IPS-15b (cell line): ENCODE measurements around the gene MYLK3.

Experiments used
- H3K27me3 ChIP-seq: one replicate; pipeline ENCODE4 v1.6.1; 2013; ENCODE audit warnings: low read length; ENCODE audit not compliant: control insufficient read depth, insufficient read depth
- H3K36me3 ChIP-seq: one replicate; pipeline ENCODE4 v1.6.1; 2013; ENCODE audit warnings: low read length; ENCODE audit not compliant: control insufficient read depth, insufficient read depth
- H3K4me1 ChIP-seq: one replicate; pipeline ENCODE4 v1.6.1; 2013; ENCODE audit warnings: mild to moderate bottlenecking, low read length; ENCODE audit not compliant: control insufficient read depth, insufficient read depth
- H3K4me3 ChIP-seq: one replicate; pipeline ENCODE4 v1.5.1; 2013; ENCODE audit warnings: low read depth, low read length
- H3K9ac ChIP-seq: one replicate; pipeline ENCODE4 v1.6.1; 2013; ENCODE audit warnings: low read depth, mild to moderate bottlenecking, low read length
- H3K9me3 ChIP-seq: one replicate; pipeline ENCODE4 v1.6.1; 2013; ENCODE audit warnings: mild to moderate bottlenecking, low read length; ENCODE audit not compliant: control insufficient read depth, insufficient read depth

MYLK3 gene

DNA sequence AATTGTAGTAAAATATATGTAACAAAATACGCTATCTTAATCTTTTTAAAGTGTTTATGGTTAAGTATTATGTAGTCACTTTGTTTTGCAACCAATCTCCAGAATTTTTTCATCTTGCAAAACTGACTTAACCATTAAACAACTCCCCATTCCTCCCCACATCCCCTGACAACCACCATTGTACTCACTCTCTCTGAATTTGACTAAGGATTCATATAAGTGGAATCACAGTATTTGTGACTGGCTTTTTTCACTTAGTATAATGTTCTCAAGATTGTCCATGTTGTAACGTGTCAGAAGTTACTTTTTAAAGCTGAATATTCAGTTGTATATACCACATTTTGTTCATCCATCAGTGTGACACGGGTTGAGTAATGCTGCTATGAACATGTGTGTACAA lies 48.1 kb downstream of the MYLK3 start:
- Histone ChIP-seq H3K4me3 (no peak overlapping the region), H3K4me1 (no peaks in the 10 kb centered on the region), H3K9me3 (no peaks in the 10 kb centered on the region), H3K27me3 (no peaks in the 10 kb centered on the region), H3K9ac (no peak overlapping the region), H3K36me3 (peaks cover 11% of the 10 kb centered on the region)

- Histone ChIP-seq H3K36me3 (peaks cover 18% of the 10 kb centered on the region), H3K4me1 (no peaks in the 10 kb centered on the region), H3K4me3 (no peak overlapping the region), H3K27me3 (no peaks in the 10 kb centered on the region), H3K9me3 (no peaks in the 10 kb centered on the region), H3K9ac (no peak overlapping the region)
These were observed 51.2 kb downstream of the MYLK3 start for GRCh38 chr16:46696957-46697356.

DNA sequence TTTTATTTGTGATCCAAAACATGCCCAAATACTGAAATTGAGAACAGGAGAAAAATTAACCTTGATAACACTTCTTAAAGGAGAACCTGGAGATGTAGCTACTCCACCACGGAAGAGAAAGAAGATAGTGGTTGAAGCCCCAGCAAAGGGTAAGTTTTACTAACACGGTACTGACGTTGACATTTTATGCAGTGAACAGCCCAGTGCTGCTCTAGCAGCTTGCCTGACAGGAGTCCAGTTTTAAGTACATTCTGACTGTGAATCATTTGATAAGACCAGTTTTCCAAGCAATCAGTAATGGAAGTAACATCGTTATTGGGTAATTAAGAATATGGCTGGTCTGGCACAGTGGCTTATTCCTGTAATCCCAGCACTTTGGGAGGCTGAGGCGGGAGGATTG lies 52.2 kb downstream of the MYLK3 start:
- no peaks in the 10 kb centered on the region for H3K9me3 ChIP-seq
- H3K36me3 ChIP-seq = peaks cover 26% of the 10 kb centered on the region
- no peak overlapping the region for H3K9ac ChIP-seq

GRCh38 chr16:46693598-46693997 lies 54.5 kb downstream of the MYLK3 start:
- peaks cover 8% of the 10 kb centered on the region for H3K4me1 ChIP-seq
- no peaks in the 10 kb centered on the region for H3K27me3 ChIP-seq
- no peak overlapping the region for H3K4me3 ChIP-seq
- no peaks in the 10 kb centered on the region for H3K9me3 ChIP-seq
- no peak overlapping the region for H3K9ac ChIP-seq
- H3K36me3 ChIP-seq = peaks cover 27% of the 10 kb centered on the region

More for the DNA sequence above, 52.2 kb downstream of the MYLK3 start:
- peaks cover 5% of the 10 kb centered on the region for H3K4me1 ChIP-seq
- no peak overlapping the region for H3K4me3 ChIP-seq
- no peaks in the 10 kb centered on the region for H3K27me3 ChIP-seq

DNA sequence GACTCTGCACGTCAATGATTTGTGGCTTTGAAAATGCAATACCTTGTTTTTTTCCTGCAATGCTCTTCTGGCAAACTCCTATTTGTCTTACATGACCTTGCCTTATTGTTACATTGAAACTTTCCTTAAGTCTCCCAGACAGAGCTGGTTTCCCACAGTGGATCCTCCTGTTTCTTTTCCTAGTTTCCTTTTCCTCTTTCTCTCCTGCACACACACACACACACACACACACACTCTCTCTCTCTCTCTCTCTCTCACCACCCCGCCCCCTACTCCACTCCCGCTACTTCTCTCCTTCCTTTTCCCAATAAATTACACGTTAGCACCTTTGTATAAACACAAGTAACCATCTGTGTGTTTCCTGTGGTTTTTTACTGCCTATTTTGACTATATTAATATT lies 56.4 kb downstream of the MYLK3 start:
- Histone ChIP-seq H3K4me3 (no peak overlapping the region), H3K9ac (no peak overlapping the region), H3K27me3 (no peaks in the 10 kb centered on the region), H3K4me1 (peaks cover 10% of the 10 kb centered on the region), H3K9me3 (no peaks in the 10 kb centered on the region), H3K36me3 (peaks cover 26% of the 10 kb centered on the region)

GRCh38 chr16:46690281-46691178 lies 57.6 kb downstream of the MYLK3 start:
- Histone ChIP-seq H3K9me3 (no peaks in the 10 kb centered on the region), H3K4me3 (peak overlapping the region; percentile 87), H3K4me1 (peaks cover 11% of the 10 kb centered on the region), H3K9ac (peak overlapping the region; percentile 97), H3K36me3 (peaks cover 16% of the 10 kb centered on the region), H3K27me3 (no peaks in the 10 kb centered on the region)

DNA sequence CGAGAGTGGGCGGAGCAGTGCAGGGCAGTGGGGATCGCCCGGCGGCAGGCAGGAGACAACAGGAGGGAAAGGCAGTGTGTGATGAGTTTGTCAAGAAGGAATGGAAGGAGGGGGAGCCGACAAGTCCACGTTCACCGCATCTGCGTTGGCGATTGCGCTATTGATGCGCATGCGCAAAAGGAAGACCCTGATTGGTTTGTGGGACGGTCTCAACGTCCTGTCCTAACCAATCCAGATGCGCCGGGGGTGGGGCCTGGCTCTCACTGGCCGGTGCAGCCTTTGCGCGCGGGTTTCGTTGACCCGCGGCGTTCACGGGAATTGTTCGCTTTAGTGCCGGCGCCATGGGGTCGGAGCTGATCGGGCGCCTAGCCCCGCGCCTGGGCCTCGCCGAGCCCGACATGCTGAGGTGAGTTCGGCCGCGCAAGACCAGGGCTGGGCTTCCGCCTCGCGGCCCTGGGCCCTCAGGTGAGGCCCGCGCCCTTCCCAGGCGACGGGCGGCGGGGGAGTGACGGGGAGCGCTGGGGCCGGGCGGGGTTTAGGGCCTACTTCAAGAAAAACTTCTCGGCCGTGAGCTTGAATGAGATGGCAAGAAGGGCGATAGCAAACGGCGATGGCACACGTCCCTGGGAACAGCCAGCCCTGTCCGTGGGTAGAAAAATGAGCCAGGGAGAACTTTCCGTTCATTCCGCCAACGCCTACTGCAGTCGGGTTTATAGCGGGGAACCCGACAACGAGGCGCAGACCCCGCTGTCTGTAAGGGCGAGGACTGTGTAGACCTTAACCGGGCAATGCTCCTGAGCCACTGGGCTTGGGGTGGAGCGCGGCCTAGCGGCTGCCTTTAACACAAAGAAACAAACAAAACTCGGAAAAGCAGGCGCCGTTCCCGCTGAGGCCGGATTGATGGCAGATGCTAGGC lies 58.5 kb downstream of the MYLK3 start, which contains the start of gene ORC6:
Gene ORC6 (plus strand): TSS at position 295 of the 916 bp plus-strand sequence. CDS start 47 bp downstream, at position 342.
- Histone ChIP-seq H3K36me3 (peaks cover 16% of the 10 kb centered on the region), H3K9me3 (no peaks in the 10 kb centered on the region), H3K4me3 (peak within 1 kb of the TSS; percentile 87), H3K27me3 (no peaks in the 10 kb centered on the region), H3K4me1 (peaks cover 16% of the 10 kb centered on the region), H3K9ac (peak within 1 kb of the TSS; percentile 97)

DNA sequence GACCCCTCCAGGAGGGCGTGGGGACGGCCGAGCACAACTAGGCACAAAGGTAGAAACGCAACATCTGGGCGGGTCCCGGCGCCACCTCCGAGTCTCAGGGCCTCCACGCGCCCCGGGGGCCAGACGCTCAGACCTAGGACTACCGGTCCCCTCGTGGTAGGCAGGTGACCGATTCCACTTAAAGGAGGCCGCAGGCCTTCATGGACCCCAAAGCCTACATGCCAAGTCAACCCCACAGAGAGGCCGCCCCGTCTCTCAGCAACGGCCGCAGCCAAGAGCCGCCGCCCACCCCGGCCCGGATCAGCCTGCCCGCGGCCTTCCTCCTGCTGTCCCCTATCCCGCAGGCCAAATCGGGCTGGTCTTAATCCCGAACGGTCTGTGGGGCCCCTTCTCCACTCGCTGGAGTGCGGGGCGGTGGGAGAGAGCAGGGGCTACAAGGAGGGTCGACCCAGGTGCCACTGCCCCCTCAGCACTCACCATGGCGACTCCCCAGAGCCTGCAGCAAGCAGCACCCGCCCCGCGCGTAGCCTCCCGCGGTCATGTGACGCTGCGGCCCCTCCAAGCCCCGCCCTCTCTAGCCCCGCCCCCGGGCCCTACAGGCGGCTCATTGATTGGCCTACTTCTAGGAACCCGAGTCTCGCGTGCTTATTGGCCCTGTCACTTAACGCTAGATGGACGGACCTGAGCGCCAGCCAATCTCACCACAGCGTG lies 59.3 kb downstream of the MYLK3 start, which contains the start of gene VPS35:
Gene VPS35 (minus strand): TSS at position 525 of the 711 bp plus-strand sequence. CDS start 45 bp downstream, at position 480.
- Histone ChIP-seq H3K9ac (peak within 1 kb of the TSS; percentile 97), H3K4me3 (peak within 1 kb of the TSS; percentile 87), H3K36me3 (peaks cover 16% of the 10 kb centered on the region), H3K9me3 (no peaks in the 10 kb centered on the region), H3K27me3 (no peaks in the 10 kb centered on the region), H3K4me1 (peaks cover 16% of the 10 kb centered on the region)

DNA sequence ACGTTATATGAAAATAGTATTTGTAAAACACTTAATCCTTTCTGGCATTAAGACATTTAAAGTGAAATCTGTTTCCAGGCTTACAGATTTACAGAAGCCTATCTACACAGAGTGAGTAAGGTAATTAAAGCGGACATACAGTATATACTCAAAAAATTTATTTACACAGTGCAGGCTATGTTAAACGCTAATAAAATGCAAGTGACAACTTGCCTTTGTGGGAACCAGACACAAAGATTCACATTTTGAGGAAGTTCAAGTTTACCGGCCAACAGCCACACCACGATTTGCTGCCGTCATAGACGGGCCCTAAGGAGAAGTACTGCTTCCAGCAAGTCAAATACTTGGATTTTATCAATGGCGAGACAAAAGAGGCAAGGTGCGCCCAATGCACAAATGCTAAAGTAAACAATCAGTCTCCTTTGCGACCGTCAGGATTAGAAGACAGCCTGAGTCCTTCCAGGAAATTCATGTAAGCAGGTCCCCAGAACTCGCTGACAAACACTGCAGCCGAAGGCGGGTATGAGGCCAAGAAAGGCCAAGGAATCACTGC lies 60.0 kb downstream of the MYLK3 start:
- H3K4me3 ChIP-seq = peak overlapping the region; percentile 87
- no peaks in the 10 kb centered on the region for H3K27me3 ChIP-seq
- H3K4me1 ChIP-seq = peaks cover 16% of the 10 kb centered on the region
- peak overlapping the region; percentile 66 for H3K9ac ChIP-seq
- H3K36me3 ChIP-seq = peaks cover 12% of the 10 kb centered on the region
- no peaks in the 10 kb centered on the region for H3K9me3 ChIP-seq

GRCh38 chr16:46687486-46687885 lies 60.7 kb downstream of the MYLK3 start:
- H3K4me1 ChIP-seq = peaks cover 16% of the 10 kb centered on the region
- H3K9me3 ChIP-seq = no peaks in the 10 kb centered on the region
- H3K9ac ChIP-seq = peak overlapping the region; percentile 66
- peak overlapping the region; percentile 87 for H3K4me3 ChIP-seq
- H3K36me3 ChIP-seq = peaks cover 9% of the 10 kb centered on the region
- H3K27me3 ChIP-seq = no peaks in the 10 kb centered on the region
